DOHH2 (cell line): Measurements from ENCODE around the gene SKA2.

Experiments used
- EZH2phosphoT487 ChIP-seq: fragments of 200-600 bp; sonication (generic); IDR thresholded peaks from 2 replicates; pipeline ENCODE4 v1.6.1; 2017; ENCODE audit warnings: borderline replicate concordance, mild to moderate bottlenecking, antibody characterized with exemption, low read length, moderate library complexity, mixed read lengths
- TF ChIP-seq, protein P1 (sequence below): fragments of 200-600 bp; sonication (generic); IDR thresholded peaks from one replicate; pipeline ENCODE4 v1.5.1; 2014; ENCODE audit warnings: antibody characterized with exemption, mild to moderate bottlenecking, low read depth, low read length; ENCODE audit not compliant: poor library complexity, severe bottlenecking

GRCh38 chr17:59108400-59109102 lies 46.4 kb downstream of the SKA2 start:
- TF ChIP-seq, protein P1, sequence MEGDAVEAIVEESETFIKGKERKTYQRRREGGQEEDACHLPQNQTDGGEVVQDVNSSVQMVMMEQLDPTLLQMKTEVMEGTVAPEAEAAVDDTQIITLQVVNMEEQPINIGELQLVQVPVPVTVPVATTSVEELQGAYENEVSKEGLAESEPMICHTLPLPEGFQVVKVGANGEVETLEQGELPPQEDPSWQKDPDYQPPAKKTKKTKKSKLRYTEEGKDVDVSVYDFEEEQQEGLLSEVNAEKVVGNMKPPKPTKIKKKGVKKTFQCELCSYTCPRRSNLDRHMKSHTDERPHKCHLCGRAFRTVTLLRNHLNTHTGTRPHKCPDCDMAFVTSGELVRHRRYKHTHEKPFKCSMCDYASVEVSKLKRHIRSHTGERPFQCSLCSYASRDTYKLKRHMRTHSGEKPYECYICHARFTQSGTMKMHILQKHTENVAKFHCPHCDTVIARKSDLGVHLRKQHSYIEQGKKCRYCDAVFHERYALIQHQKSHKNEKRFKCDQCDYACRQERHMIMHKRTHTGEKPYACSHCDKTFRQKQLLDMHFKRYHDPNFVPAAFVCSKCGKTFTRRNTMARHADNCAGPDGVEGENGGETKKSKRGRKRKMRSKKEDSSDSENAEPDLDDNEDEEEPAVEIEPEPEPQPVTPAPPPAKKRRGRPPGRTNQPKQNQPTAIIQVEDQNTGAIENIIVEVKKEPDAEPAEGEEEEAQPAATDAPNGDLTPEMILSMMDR, result no peak
- TF ChIP-seq EZH2phosphoT487, result no peak
